Neuronal stem cell (in vitro differentiated cells): ENCODE results near the gene MTTP.

Experiments used
- DNase-seq: peaks from one replicate; pipeline ENCODE4 v3.0.0-alpha.2; 2013; ENCODE audit warnings: low spot score
- H2AFZ ChIP-seq: one replicate; pipeline ENCODE4 v1.6.1; 2013; ENCODE audit warnings: mild to moderate bottlenecking, low read length, inconsistent platforms
- H2AK5ac ChIP-seq: 2 replicates; pipeline ENCODE4 v1.6.1; 2013; ENCODE audit warnings: low read depth, mild to moderate bottlenecking, inconsistent platforms, low read length, moderate library complexity, mixed read lengths
- H2BK120ac ChIP-seq: 2 replicates; pipeline ENCODE4 v1.6.1; 2013; ENCODE audit warnings: low read depth, mild to moderate bottlenecking, inconsistent platforms, low read length, moderate library complexity, mixed read lengths
- H2BK12ac ChIP-seq: one replicate; pipeline ENCODE4 v1.6.1; 2013; ENCODE audit warnings: low read length, inconsistent platforms
- H2BK15ac ChIP-seq: 2 replicates; pipeline ENCODE4 v1.6.1; 2013; ENCODE audit warnings: mild to moderate bottlenecking, low read length, inconsistent platforms, mixed read lengths
- H2BK5ac ChIP-seq: one replicate; pipeline ENCODE4 v1.6.1; 2013; ENCODE audit warnings: inconsistent platforms, mild to moderate bottlenecking, low read length, moderate library complexity
- H3K14ac ChIP-seq: one replicate; pipeline ENCODE4 v1.6.1; 2013; ENCODE audit warnings: low read length, inconsistent platforms
- H3K18ac ChIP-seq: 2 replicates; pipeline ENCODE4 v1.6.1; 2013; ENCODE audit warnings: low read length, inconsistent platforms
- H3K23ac ChIP-seq: 2 replicates; pipeline ENCODE4 v1.6.1; 2013; ENCODE audit warnings: low read depth, mild to moderate bottlenecking, mixed read lengths, low read length, inconsistent platforms; ENCODE audit not compliant: poor library complexity
- H3K27ac ChIP-seq: replicated peaks from 3 replicates; pipeline ENCODE4 v1.5.1; 2013; ENCODE audit warnings: low read length, inconsistent platforms
- H3K27me3 ChIP-seq, 3 experiments: 2 replicates each; pipeline ENCODE4 v1.6.1; 2013; ENCODE audit warnings: low read length in 3 of 3, mild to moderate bottlenecking in 2 of 3, inconsistent platforms in 1 of 3, low read depth in 1 of 3, mixed read lengths in 1 of 3, moderate library complexity in 1 of 3; ENCODE audit not compliant: control insufficient read depth in 3 of 3, insufficient read depth in 3 of 3
- H3K36me3 ChIP-seq, 2 donors: replicated peaks in 1 of 2; 2 replicates each; pipeline ENCODE4 v1.6.1; 2013; ENCODE audit warnings: low read length in 2 of 2; ENCODE audit not compliant: control insufficient read depth in 2 of 2, insufficient read depth in 2 of 2
- H3K4ac ChIP-seq: 2 replicates; pipeline ENCODE4 v1.6.1; 2013; ENCODE audit warnings: inconsistent platforms, mild to moderate bottlenecking, low read length, moderate library complexity
- H3K4me1 ChIP-seq, 2 donors: 1 replicate in 1 of 2; 2 replicates in 1 of 2; pipeline ENCODE4 v1.6.1; 2013; ENCODE audit warnings: low read length in 2 of 2, low read depth in 1 of 2; ENCODE audit not compliant: control insufficient read depth in 2 of 2, insufficient read depth in 1 of 2
- H3K4me2 ChIP-seq: one replicate; pipeline ENCODE4 v1.6.1; 2013; ENCODE audit warnings: mild to moderate bottlenecking, low read length, inconsistent platforms; ENCODE audit not compliant: insufficient read depth, poor library complexity, severe bottlenecking
- H3K4me3 ChIP-seq, 2 donors: 2 replicates each; pipeline ENCODE4 v1.5.1; 2013; ENCODE audit warnings: low read length in 2 of 2, mild to moderate bottlenecking in 2 of 2, inconsistent platforms in 1 of 2, moderate library complexity in 1 of 2
- H3K79me1 ChIP-seq: one replicate; pipeline ENCODE4 v1.6.1; 2013; ENCODE audit warnings: low read depth, mild to moderate bottlenecking, inconsistent platforms, low read length, moderate library complexity
- H3K9ac ChIP-seq: one replicate; pipeline ENCODE4 v1.6.1; 2013; ENCODE audit warnings: mild to moderate bottlenecking, low read depth, low read length, inconsistent platforms; ENCODE audit not compliant: poor library complexity
- H3K9me3 ChIP-seq, 2 donors: replicated peaks in 1 of 2; 2 replicates each; pipeline versions ENCODE3 to v1.6.1; 2013; ENCODE audit warnings: low read length in 2 of 2, mild to moderate bottlenecking in 2 of 2, inconsistent platforms in 1 of 2, low read depth in 1 of 2, mixed read lengths in 1 of 2, moderate library complexity in 1 of 2; ENCODE audit not compliant: control insufficient read depth in 2 of 2, insufficient read depth in 1 of 2
- H4K8ac ChIP-seq: one replicate; pipeline ENCODE4 v1.6.1; 2013; ENCODE audit warnings: low read depth, mild to moderate bottlenecking, inconsistent platforms, low read length, moderate library complexity
- H4K91ac ChIP-seq: one replicate; pipeline ENCODE4 v1.6.1; 2013; ENCODE audit warnings: low read length, low read depth, mild to moderate bottlenecking, inconsistent platforms; ENCODE audit not compliant: poor library complexity
- WGBS, 2 donors: extraction: QIAGEN DNeasy Blood & Tissue Kit; methylation state at CpG; one replicate each; pipeline ENCODE4 v1.1.7; 2013; ENCODE audit warnings: missing lambda C conversion rate in 2 of 2, mixed read lengths in 1 of 2; ENCODE audit not compliant: insufficient read length in 2 of 2, insufficient replicate concordance in 1 of 2; ENCODE audit errors: extremely low coverage in 2 of 2; 5-methylcytosine and 5-hydroxymethylcytosine counted together

The MTTP gene

DNA sequence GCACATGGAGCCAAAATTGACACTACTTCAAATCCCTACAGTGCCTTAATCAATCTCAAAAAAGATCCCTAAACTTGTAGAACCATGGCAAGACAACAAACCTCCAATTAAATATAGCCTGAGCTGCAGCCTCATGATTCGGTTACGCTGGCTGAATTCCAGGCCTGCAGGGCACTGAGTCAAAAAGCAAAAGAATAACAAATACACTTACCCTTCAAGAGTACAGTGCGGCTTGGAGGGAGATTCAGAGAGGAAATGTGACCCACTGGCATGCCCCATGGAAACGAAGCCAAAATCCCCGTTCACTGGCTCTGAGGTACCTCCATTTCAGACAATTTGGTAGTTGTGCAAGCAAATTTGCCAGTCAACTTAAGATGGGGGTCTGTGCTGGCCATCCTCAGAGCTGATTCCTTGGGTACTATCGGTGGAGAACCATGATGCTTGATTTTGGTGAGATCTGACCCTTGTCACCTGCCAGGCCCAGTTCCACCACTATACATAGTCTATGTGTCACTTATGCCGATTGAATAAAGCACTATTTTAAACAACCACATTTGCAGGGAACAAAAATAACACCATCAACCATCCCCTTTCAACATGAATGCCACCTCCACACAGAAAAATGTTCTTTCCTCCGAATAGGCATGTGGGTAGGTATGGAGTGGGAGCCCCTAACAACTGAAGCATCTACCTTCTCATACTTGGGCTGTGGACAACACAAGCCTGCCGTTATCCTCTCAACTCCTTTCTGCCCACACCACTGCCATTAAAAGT lies 80.9 kb downstream of the MTTP start:
- Histone ChIP-seq H3K9ac (no peak overlapping the region), H2AK5ac (no peak overlapping the region), H3K36me3 (no peaks in the 10 kb centered on the region), H3K27ac (no peak overlapping the region), H2BK12ac (no peak overlapping the region), H3K4me3 (no peak overlapping the region), H3K18ac (no peak overlapping the region), H2BK120ac (no peak overlapping the region), H4K91ac (no peak overlapping the region), H3K4me1 (no peaks in the 10 kb centered on the region), H3K4ac (no peak overlapping the region), H3K23ac (no peak overlapping the region), H2BK15ac (no peak overlapping the region), H2AFZ (no peak overlapping the region), H3K79me1 (no peaks in the 10 kb centered on the region), H2BK5ac (no peak overlapping the region), H4K8ac (no peak overlapping the region), H3K4me2 (no peak overlapping the region), H3K27me3 (no peaks in the 10 kb centered on the region), H3K9me3 (no peaks in the 10 kb centered on the region), H3K14ac (no peak overlapping the region)
- no CpG with 5 or more reads among the region's 9 CpGs for WGBS, 2 donors
- DNase-seq = no peak

DNA sequence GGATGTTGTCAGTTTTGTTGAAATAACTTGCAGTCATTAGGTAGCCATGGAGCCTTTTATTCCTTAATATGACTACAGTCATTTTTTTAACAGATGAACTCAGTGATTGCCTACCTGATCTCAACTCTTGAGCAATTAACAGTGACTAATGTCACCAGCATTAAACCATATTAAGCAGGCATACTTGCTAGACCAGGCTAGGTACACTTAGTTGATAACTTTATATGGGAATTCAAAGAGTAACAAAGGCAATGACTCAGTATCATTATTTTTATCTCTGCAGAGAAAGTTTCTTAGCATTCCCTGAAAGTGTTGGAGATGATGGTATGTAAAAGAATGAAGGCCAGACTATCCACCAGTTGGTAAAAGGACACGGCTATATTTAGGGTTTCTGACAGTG lies 83.2 kb downstream of the MTTP start, which contains the start of gene C4orf54:
Gene C4orf54 (minus strand): TSS at position 31 of the 400 bp plus-strand sequence. CDS start 3,180 bp downstream, outside the sequence.
- Histone ChIP-seq H3K4me1 (no peaks in the 10 kb centered on the region), H3K18ac (no peak within 1 kb of the TSS), H2AK5ac (no peak within 1 kb of the TSS), H4K91ac (no peak within 1 kb of the TSS), H3K79me1 (no peaks in the 10 kb centered on the region), H3K4me3 (no peak within 1 kb of the TSS), H3K4me2 (no peak within 1 kb of the TSS), H3K23ac (no peak within 1 kb of the TSS), H3K36me3 (no peaks in the 10 kb centered on the region), H3K4ac (no peak within 1 kb of the TSS), H2BK15ac (no peak within 1 kb of the TSS), H2AFZ (no peak within 1 kb of the TSS), H4K8ac (no peak within 1 kb of the TSS), H3K14ac (no peak within 1 kb of the TSS), H2BK5ac (no peak within 1 kb of the TSS), H3K9me3 (no peaks in the 10 kb centered on the region), H3K9ac (no peak within 1 kb of the TSS), H3K27ac (no peak within 1 kb of the TSS), H2BK12ac (no peak within 1 kb of the TSS), H3K27me3 (no peaks in the 10 kb centered on the region), H2BK120ac (no peak within 1 kb of the TSS)
- no peak for DNase-seq
- WGBS, 2 donors = no CpG with 5 or more reads among the region's 1 CpG

DNA sequence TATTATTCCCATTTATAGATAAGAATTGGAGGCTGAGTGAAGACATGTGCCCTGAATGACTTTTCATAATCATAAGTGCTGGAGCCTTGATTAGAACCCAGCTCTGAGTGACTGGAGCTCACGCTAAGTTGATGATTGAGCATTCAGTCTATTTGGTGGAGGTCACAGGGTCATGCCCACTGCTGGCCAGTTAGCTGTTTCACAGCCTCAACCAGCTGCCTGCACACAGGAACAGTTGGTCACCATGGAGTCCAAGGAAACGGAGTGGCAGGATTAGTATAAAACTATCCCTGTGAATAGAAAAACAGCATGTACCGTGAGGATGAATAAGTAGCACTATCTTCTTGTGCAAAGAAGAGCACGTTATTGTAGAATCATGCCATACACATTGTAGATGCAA lies 84.0 kb downstream of the MTTP start:
- DNase-seq = no peak
- H3K9ac ChIP-seq = no peak overlapping the region
- no peak overlapping the region for H2AK5ac ChIP-seq
- H3K4ac ChIP-seq = no peak overlapping the region
- H3K27me3 ChIP-seq = no peaks in the 10 kb centered on the region
- no peak overlapping the region for H3K4me2 ChIP-seq
- no peak overlapping the region for H4K8ac ChIP-seq
- H2BK5ac ChIP-seq = no peak overlapping the region
- H3K23ac ChIP-seq = no peak overlapping the region
- H4K91ac ChIP-seq = no peak overlapping the region
- no peak overlapping the region for H3K14ac ChIP-seq
- no peaks in the 10 kb centered on the region for H3K79me1 ChIP-seq
- no peak overlapping the region for H2BK120ac ChIP-seq
- no peak overlapping the region for H2BK12ac ChIP-seq
- no peak overlapping the region for H2BK15ac ChIP-seq
- no peak overlapping the region for H2AFZ ChIP-seq
- no peaks in the 10 kb centered on the region for H3K4me1 ChIP-seq
- WGBS, 2 donors = no CpG with 5 or more reads among the region's 4 CpGs
- no peak overlapping the region for H3K27ac ChIP-seq
- H3K36me3 ChIP-seq = no peaks in the 10 kb centered on the region
- H3K4me3 ChIP-seq = no peak overlapping the region
- no peak overlapping the region for H3K18ac ChIP-seq
- no peaks in the 10 kb centered on the region for H3K9me3 ChIP-seq

DNA sequence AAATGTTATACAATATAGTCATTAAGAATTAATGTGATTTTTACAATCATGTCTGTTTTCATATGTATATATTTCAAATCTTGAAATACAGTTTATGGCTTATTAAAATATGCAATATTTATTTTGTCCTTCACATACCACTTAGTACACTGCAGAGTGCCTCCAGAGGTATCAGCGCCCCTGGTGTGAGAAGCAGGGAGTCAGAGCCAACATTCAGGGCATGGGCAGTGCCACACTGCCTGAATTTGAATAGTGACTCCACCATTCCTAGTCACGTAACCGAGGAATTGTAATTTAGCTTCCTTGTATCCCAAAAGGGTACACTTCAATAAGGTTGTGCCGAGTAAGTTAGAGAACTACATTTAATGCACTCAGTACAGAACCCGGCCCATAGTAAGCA lies 87.3 kb downstream of the MTTP start:
- Histone ChIP-seq H2BK12ac (no peak overlapping the region), H2BK5ac (no peak overlapping the region), H3K4me1 (peaks cover 0 to 13% of the 10 kb centered on the region in 2 donors), H3K4me3 (no peak overlapping the region), H3K23ac (no peak overlapping the region), H4K91ac (no peak overlapping the region), H2BK15ac (no peak overlapping the region), H2AFZ (no peak overlapping the region), H3K14ac (no peak overlapping the region), H3K9me3 (no peaks in the 10 kb centered on the region), H3K79me1 (no peaks in the 10 kb centered on the region), H3K9ac (no peak overlapping the region), H3K27ac (no peak overlapping the region), H3K36me3 (no peaks in the 10 kb centered on the region), H3K4ac (no peak overlapping the region), H3K27me3 (no peaks in the 10 kb centered on the region), H3K4me2 (no peak overlapping the region), H3K18ac (no peak overlapping the region), H2BK120ac (no peak overlapping the region), H4K8ac (no peak overlapping the region), H2AK5ac (no peak overlapping the region)
- DNase-seq = no peak
- no CpG with 5 or more reads among the region's 5 CpGs for WGBS, 2 donors
